ENCODE data around the gene TEKT5.

The TEKT5 gene

DNA sequence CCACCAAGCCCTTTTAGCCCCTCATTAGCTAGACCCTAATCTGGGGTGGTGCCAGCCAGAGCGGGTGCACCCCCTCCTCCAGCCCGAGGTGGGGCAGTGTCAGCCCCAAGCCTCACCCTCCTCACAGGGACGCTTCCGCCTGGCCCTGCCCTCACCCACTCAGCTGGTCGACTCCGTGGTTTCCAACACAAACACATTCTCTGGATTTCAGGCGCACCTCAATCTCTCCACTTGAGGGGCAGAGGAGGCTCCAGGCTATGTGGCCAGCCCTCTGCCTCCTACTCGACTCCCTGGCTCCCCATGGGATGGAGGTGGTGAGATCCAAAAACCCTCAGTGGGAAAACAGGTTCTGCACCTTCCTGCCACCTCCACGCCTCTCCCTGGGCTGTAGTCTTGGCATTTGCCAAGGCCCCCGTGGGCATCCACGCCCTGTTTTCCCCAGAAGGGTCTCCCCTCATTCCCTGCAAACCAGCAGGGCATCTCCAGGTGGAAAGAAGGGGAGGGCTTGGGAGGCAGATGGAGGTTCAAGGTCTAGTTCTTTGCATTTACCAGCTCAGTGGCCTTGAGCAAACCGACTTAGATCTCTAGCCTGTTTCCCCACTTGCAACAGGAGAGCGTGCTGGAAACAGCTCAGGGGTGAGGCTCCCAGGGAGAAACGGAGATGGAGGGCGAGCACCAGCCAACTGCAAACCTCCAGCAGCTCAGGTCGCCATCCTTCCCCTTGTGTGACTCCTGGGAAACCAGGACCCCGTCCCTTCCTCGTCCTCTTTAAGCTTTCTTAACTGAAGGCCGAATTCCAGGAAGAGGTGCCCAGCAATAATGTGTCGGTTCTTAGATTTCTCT lies 116.0 kb downstream of the TEKT5 start:
- no peak for DNase-seq (ENCODE audit: low spot score)

All from germinal center (tissue), 1 donor.